ENCODE results near the gene SLC17A4. TPM values are rescaled to one million over a fixed set of nuclear protein-coding genes. Genes with fewer than 3 reads are reported as not detected.

The SLC17A4 gene
- 8.9 and 9.6 TPM in 2 replicates for total RNA-seq
- polyA plus RNA-seq = 5.2 and 6.3 TPM in 2 replicates

DNA sequence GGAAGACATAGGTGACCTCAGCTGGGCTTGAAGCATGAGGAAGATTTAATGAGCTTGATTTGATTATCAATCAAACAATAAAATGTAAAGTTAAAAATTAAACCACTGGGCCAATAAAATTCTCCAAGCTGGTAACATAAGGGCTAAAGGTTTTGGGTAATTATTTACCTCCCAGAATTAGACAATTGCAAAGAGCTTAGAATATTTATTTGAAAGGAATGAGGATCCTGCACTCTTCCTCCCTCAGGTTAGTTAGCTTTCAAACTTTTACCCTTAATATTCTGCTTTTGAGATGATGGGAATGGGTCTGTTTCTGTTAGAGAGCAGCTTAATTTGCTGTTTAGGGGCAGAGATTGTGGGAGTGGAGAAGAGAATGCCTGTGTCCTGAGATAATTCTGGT is at the start of gene SLC17A4:
Gene SLC17A4 (plus strand): TSS at position 208 of the 400 bp plus-strand sequence. CDS start 7,221 bp downstream, outside the sequence.
- H4K20me1 ChIP-seq (ENCODE audit: insufficient read depth, poor library complexity, severe bottlenecking) = no peaks in the 10 kb centered on the region
- H3K79me2 ChIP-seq = peaks cover 14% of the 10 kb centered on the region
- H2AFZ ChIP-seq = no peak within 1 kb of the TSS
- no peaks in the 10 kb centered on the region for H3K27me3 ChIP-seq
- peak within 1 kb of the TSS; percentile 66 for H3K4me2 ChIP-seq
- DNase-seq (ENCODE audit: low spot score) = no peak
- H3K9me2 ChIP-seq (replicated peaks; ENCODE audit: insufficient read depth) = no peaks in the 10 kb centered on the region
- H3K9me3 ChIP-seq (ENCODE audit: low read depth) = no peaks in the 10 kb centered on the region
- TF ChIP-seq EZH2phosphoT487 (IDR thresholded peaks at IDR 0.05; ENCODE audit: low read depth, severe bottlenecking, unreplicated experiment) = no peak
- TF ChIP-seq EZH2 (IDR thresholded peaks at IDR 0.05; ENCODE audit: borderline replicate concordance) = no peak
- TF ChIP-seq CTCF (IDR thresholded peaks at IDR 0.05; ENCODE audit: poor library complexity) = no peak
- no peak within 1 kb of the TSS for H3K4me3 ChIP-seq
- H3K4me1 ChIP-seq (ENCODE audit: insufficient read depth) = peaks cover 15% of the 10 kb centered on the region
- peak within 1 kb of the TSS; percentile 62 for H3K27ac ChIP-seq
- H3K36me3 ChIP-seq (replicated peaks; ENCODE audit: insufficient read depth, low read depth) = no peaks in the 10 kb centered on the region

GRCh38 chr6:25706314-25707014 is 48.1 kb upstream of the SLC17A4 start:
- Histone ChIP-seq H3K27ac (no peak overlapping the region), H3K4me2 (no peak overlapping the region), H4K20me1 (ENCODE audit: insufficient read depth, poor library complexity, severe bottlenecking) (no peaks in the 10 kb centered on the region), H3K9me3 (ENCODE audit: low read depth) (no peaks in the 10 kb centered on the region), H2AFZ (no peak overlapping the region), H3K36me3 (replicated peaks; ENCODE audit: insufficient read depth, low read depth) (no peaks in the 10 kb centered on the region), H3K27me3 (no peaks in the 10 kb centered on the region), H3K79me2 (no peaks in the 10 kb centered on the region), H3K4me3 (no peak overlapping the region), H3K4me1 (ENCODE audit: insufficient read depth) (no peaks in the 10 kb centered on the region), H3K9me2 (replicated peaks; ENCODE audit: insufficient read depth) (no peaks in the 10 kb centered on the region)
- 84% methylated on average over 6 of the region's 6 CpGs for WGBS (ENCODE audit: low lambda C conversion rate, missing lambda C conversion rate)
- TF ChIP-seq EZH2phosphoT487 (IDR thresholded peaks at IDR 0.05; ENCODE audit: low read depth, severe bottlenecking, unreplicated experiment) = no peak
- DNase-seq (ENCODE audit: low spot score) = peak; percentile 53

DNA sequence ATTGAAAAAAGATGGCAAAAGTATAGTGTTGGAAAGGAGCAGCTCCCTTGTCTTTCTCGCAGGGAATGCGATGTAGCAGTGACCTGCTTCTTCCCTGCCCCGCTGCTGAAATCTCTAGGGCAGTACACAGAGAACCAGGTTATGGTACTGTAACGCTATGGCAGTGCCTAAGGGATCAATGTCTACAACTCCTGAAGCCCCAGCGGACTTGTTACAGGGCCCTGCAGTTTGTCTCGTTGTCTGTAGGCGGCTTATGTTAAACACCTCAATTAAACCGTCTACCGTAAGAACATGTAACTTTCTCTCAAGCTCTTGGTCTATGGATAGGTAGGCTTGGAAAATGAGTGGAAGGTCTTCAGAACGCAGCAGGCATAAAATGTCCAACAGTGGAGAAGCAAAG is 44.8 kb upstream of the SLC17A4 start:
- no peak for TF ChIP-seq EZH2phosphoT487 (IDR thresholded peaks at IDR 0.05; ENCODE audit: low read depth, severe bottlenecking, unreplicated experiment)
- TF ChIP-seq CTCF (IDR thresholded peaks at IDR 0.05; ENCODE audit: poor library complexity) = no peak
- no peak for TF ChIP-seq EZH2 (IDR thresholded peaks at IDR 0.05; ENCODE audit: borderline replicate concordance)
- Histone ChIP-seq H3K36me3 (replicated peaks; ENCODE audit: insufficient read depth, low read depth) (no peaks in the 10 kb centered on the region), H3K79me2 (no peaks in the 10 kb centered on the region), H3K4me3 (no peak overlapping the region), H3K27me3 (no peaks in the 10 kb centered on the region), H2AFZ (no peak overlapping the region), H3K4me2 (no peak overlapping the region), H3K27ac (no peak overlapping the region), H4K20me1 (ENCODE audit: insufficient read depth, poor library complexity, severe bottlenecking) (no peaks in the 10 kb centered on the region), H3K9me2 (replicated peaks; ENCODE audit: insufficient read depth) (no peaks in the 10 kb centered on the region), H3K4me1 (ENCODE audit: insufficient read depth) (no peaks in the 10 kb centered on the region), H3K9me3 (ENCODE audit: low read depth) (no peaks in the 10 kb centered on the region)
- WGBS (ENCODE audit: low lambda C conversion rate, missing lambda C conversion rate) = 83% methylated on average over 10 of the region's 10 CpGs
- no peak for DNase-seq (ENCODE audit: low spot score)

- Histone ChIP-seq H3K4me2 (no peak overlapping the region), H3K79me2 (no peaks in the 10 kb centered on the region), H3K27me3 (no peaks in the 10 kb centered on the region), H4K20me1 (ENCODE audit: insufficient read depth, poor library complexity, severe bottlenecking) (no peaks in the 10 kb centered on the region), H3K27ac (no peak overlapping the region), H3K4me3 (no peak overlapping the region), H2AFZ (no peak overlapping the region), H3K4me1 (ENCODE audit: insufficient read depth) (no peaks in the 10 kb centered on the region), H3K9me3 (ENCODE audit: low read depth) (no peaks in the 10 kb centered on the region), H3K9me2 (replicated peaks; ENCODE audit: insufficient read depth) (no peaks in the 10 kb centered on the region), H3K36me3 (replicated peaks; ENCODE audit: insufficient read depth, low read depth) (no peaks in the 10 kb centered on the region)
- no peak for DNase-seq (ENCODE audit: low spot score)
- 84% methylated on average over 14 of the region's 14 CpGs for WGBS (ENCODE audit: low lambda C conversion rate, missing lambda C conversion rate)
- TF ChIP-seq EZH2 (IDR thresholded peaks at IDR 0.05; ENCODE audit: borderline replicate concordance) (no peak), CTCF (IDR thresholded peaks at IDR 0.05; ENCODE audit: poor library complexity) (no peak), EZH2phosphoT487 (IDR thresholded peaks at IDR 0.05; ENCODE audit: low read depth, severe bottlenecking, unreplicated experiment) (no peak)
Measured at GRCh38 chr6:25710287-25710686, 44.3 kb upstream of the SLC17A4 start.

Measured in hepatocyte (in vitro differentiated cells).